SK-N-SH (cell line): ENCODE results near the gene RASSF1.

ENCODE experiments used
- GATA2 ChIP-seq: sonication (generic); formaldehyde crosslinking; IDR thresholded peaks from 2 replicates; pipeline ENCODE4 v1.5.0; 2020; ENCODE audit warnings: mild to moderate bottlenecking, missing genetic modification reagents
- POLR2AphosphoS5 ChIP-seq: IDR thresholded peaks from 2 replicates; pipeline ENCODE4 v1.6.1; 2012; ENCODE audit warnings: low read depth, low read length
- RFX5 ChIP-seq: IDR thresholded peaks from 2 replicates; pipeline ENCODE4 v1.6.1; 2012; ENCODE audit warnings: mild to moderate bottlenecking, improper control_type of control experiment, low read length
- SMC3 ChIP-seq: IDR thresholded peaks from 2 replicates; pipeline ENCODE4 v1.6.1; 2012; ENCODE audit warnings: low read depth, low read length, improper control_type of control experiment
- TF ChIP-seq, protein P1 (sequence below): IDR thresholded peaks from 2 replicates; pipeline ENCODE4 v1.4.0; 2012; ENCODE audit warnings: low read depth, borderline replicate concordance
- TF ChIP-seq, protein P2 (sequence below): fragments of 200-600 bp; sonication (generic); IDR thresholded peaks from 2 replicates; pipeline ENCODE4 v1.6.1; 2017; ENCODE audit warnings: antibody characterized with exemption, mild to moderate bottlenecking, moderate library complexity
- TF ChIP-seq, protein P3 (sequence below): IDR thresholded peaks from 2 replicates; pipeline ENCODE4 v1.6.1; 2012; ENCODE audit warnings: mild to moderate bottlenecking, low read depth, low read length, moderate library complexity

DNA sequence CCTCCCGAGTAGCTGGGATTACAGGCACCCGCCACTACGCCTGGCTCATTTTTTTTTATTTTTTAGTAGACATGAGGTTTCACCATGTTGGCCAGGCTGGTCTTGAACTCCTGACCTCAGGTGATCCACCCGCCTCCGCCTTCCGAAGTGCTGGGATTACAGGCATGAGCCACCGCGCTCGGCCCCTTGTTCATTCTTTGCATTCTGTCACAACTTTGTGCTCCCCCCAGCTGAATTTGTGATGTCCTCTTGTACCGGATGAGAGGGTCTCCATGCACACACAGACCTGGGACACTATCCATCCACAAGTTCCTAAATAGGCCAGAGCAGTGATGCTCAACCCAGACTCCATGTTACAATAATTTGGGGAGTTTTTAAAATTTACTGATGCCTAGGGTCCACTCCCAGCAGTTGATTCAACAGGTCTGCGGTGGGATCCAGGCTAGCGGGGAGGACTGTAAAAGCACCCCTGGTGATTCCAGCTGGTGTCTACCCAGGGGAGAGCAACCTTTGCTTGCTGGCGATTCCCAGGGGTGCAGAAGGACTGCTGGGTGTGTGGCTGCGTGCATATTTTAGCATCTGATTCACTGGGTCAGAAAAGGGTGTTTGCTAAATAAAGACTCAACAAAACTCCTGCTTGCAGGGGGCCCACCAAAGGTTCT lies 1.0 kb downstream of the RASSF1 start:
- no peak for TF ChIP-seq POLR2AphosphoS5
- TF ChIP-seq, protein P1, sequence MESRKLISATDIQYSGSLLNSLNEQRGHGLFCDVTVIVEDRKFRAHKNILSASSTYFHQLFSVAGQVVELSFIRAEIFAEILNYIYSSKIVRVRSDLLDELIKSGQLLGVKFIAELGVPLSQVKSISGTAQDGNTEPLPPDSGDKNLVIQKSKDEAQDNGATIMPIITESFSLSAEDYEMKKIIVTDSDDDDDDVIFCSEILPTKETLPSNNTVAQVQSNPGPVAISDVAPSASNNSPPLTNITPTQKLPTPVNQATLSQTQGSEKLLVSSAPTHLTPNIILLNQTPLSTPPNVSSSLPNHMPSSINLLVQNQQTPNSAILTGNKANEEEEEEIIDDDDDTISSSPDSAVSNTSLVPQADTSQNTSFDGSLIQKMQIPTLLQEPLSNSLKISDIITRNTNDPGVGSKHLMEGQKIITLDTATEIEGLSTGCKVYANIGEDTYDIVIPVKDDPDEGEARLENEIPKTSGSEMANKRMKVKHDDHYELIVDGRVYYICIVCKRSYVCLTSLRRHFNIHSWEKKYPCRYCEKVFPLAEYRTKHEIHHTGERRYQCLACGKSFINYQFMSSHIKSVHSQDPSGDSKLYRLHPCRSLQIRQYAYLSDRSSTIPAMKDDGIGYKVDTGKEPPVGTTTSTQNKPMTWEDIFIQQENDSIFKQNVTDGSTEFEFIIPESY, result no peak
- TF ChIP-seq, protein P2, sequence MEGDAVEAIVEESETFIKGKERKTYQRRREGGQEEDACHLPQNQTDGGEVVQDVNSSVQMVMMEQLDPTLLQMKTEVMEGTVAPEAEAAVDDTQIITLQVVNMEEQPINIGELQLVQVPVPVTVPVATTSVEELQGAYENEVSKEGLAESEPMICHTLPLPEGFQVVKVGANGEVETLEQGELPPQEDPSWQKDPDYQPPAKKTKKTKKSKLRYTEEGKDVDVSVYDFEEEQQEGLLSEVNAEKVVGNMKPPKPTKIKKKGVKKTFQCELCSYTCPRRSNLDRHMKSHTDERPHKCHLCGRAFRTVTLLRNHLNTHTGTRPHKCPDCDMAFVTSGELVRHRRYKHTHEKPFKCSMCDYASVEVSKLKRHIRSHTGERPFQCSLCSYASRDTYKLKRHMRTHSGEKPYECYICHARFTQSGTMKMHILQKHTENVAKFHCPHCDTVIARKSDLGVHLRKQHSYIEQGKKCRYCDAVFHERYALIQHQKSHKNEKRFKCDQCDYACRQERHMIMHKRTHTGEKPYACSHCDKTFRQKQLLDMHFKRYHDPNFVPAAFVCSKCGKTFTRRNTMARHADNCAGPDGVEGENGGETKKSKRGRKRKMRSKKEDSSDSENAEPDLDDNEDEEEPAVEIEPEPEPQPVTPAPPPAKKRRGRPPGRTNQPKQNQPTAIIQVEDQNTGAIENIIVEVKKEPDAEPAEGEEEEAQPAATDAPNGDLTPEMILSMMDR, result no peak
- no peak for TF ChIP-seq GATA2 (CRISPR knock-in tag)
- TF ChIP-seq RFX5, result no peak
- TF ChIP-seq SMC3, result no peak
- TF ChIP-seq, protein P3, sequence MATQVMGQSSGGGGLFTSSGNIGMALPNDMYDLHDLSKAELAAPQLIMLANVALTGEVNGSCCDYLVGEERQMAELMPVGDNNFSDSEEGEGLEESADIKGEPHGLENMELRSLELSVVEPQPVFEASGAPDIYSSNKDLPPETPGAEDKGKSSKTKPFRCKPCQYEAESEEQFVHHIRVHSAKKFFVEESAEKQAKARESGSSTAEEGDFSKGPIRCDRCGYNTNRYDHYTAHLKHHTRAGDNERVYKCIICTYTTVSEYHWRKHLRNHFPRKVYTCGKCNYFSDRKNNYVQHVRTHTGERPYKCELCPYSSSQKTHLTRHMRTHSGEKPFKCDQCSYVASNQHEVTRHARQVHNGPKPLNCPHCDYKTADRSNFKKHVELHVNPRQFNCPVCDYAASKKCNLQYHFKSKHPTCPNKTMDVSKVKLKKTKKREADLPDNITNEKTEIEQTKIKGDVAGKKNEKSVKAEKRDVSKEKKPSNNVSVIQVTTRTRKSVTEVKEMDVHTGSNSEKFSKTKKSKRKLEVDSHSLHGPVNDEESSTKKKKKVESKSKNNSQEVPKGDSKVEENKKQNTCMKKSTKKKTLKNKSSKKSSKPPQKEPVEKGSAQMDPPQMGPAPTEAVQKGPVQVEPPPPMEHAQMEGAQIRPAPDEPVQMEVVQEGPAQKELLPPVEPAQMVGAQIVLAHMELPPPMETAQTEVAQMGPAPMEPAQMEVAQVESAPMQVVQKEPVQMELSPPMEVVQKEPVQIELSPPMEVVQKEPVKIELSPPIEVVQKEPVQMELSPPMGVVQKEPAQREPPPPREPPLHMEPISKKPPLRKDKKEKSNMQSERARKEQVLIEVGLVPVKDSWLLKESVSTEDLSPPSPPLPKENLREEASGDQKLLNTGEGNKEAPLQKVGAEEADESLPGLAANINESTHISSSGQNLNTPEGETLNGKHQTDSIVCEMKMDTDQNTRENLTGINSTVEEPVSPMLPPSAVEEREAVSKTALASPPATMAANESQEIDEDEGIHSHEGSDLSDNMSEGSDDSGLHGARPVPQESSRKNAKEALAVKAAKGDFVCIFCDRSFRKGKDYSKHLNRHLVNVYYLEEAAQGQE, result no peak
